Measurements from ENCODE around the gene CEACAM8. TPM values are rescaled to one million over a fixed set of nuclear protein-coding genes. Genes with fewer than 3 reads are reported as not detected.
A peak's percentile ranks its signal among the peaks of the same experiment; 100 is the strongest.

The CEACAM8 gene
- total RNA-seq, 1 experiment from 2014 or later: not detected

DNA sequence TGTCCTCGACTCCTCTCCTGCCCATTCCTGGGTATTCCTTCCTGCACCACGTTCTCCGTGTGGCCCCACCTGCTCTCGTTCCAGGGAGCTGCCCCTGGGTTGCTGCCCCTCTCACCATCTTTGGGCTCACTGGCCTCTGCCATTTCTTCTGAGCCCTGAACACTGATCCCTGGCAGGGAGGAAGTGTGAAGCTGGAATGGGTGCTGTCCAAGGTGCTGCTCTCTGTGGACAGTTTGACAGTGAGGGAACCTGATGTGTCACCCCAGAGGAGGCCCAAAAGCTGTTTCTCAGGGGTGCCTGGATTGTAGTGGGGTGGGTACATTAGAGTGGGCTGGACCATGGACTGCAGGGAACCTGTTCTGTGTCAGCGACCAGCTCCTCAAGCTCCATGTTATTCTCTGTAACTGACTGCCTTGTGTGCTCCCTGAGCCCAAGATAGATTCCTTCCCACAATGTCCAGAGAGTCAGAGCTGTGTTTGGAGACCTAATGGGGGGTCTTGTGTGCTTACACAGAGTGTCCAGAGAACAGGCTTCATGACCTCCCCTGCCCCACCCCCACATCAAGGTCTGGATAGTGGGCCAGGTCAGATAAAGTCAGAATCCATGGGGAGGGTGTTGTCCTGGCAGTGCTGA, 7.2 kb upstream of the CEACAM8 start:
- H3K79me1 ChIP-seq (ENCODE audit: insufficient read depth, low read depth, low read length, poor library complexity, severe bottlenecking): no peaks in the 10 kb centered on the region
- TF ChIP-seq, protein P1, sequence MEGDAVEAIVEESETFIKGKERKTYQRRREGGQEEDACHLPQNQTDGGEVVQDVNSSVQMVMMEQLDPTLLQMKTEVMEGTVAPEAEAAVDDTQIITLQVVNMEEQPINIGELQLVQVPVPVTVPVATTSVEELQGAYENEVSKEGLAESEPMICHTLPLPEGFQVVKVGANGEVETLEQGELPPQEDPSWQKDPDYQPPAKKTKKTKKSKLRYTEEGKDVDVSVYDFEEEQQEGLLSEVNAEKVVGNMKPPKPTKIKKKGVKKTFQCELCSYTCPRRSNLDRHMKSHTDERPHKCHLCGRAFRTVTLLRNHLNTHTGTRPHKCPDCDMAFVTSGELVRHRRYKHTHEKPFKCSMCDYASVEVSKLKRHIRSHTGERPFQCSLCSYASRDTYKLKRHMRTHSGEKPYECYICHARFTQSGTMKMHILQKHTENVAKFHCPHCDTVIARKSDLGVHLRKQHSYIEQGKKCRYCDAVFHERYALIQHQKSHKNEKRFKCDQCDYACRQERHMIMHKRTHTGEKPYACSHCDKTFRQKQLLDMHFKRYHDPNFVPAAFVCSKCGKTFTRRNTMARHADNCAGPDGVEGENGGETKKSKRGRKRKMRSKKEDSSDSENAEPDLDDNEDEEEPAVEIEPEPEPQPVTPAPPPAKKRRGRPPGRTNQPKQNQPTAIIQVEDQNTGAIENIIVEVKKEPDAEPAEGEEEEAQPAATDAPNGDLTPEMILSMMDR (conservative IDR thresholded peaks at IDR 0.05): no peak
- no peaks in the 10 kb centered on the region for H3K23me2 ChIP-seq (ENCODE audit: insufficient read length, low read depth, low read length, poor library complexity, severe bottlenecking)
- no CpG with 5 or more reads among the region's 5 CpGs for WGBS (ENCODE audit: extremely low coverage, insufficient read length, low lambda C conversion rate)
- H2BK20ac ChIP-seq (ENCODE audit: low read depth, low read length, poor library complexity, severe bottlenecking): no peak overlapping the region
- no peaks in the 10 kb centered on the region for H3K27me3 ChIP-seq (ENCODE audit: insufficient read depth, low read length)
- H3K27ac ChIP-seq (ENCODE audit: insufficient read length, low read depth, low read length): no peak overlapping the region
- H3K4ac ChIP-seq (ENCODE audit: low read depth, low read length): no peak overlapping the region
- H3K56ac ChIP-seq (ENCODE audit: insufficient read length, low read depth, low read length): no peak overlapping the region
- H2BK15ac ChIP-seq (ENCODE audit: low read depth, low read length): no peak overlapping the region
- no peaks in the 10 kb centered on the region for H3K4me1 ChIP-seq (ENCODE audit: insufficient read depth, low read length)
- no peak overlapping the region for H2BK5ac ChIP-seq (ENCODE audit: insufficient read length, low read length)
- no peak overlapping the region for H3K4me3 Mint-ChIP-seq
- H4K91ac ChIP-seq (ENCODE audit: insufficient read length, low read depth, low read length): no peak overlapping the region
- H3K9me3 ChIP-seq (ENCODE audit: control insufficient read depth, low read depth, low read length): no peaks in the 10 kb centered on the region
- no peak overlapping the region for H4K5ac ChIP-seq (ENCODE audit: insufficient read length, low read depth, low read length)
- no peak overlapping the region for H2BK12ac ChIP-seq (ENCODE audit: insufficient read length, low read depth, low read length)
- H4K20me1 ChIP-seq (ENCODE audit: control insufficient read depth, insufficient read depth, insufficient read length): no peaks in the 10 kb centered on the region
- peaks cover 13% of the 10 kb centered on the region for H3K27me3 Mint-ChIP-seq (ENCODE audit: low read depth)
- peak overlapping the region in 1 of 3 experiments; percentile 72; a peak in 1 of 7 replicates for H3K27ac Mint-ChIP-seq
- H2AFZ ChIP-seq (ENCODE audit: low read length): no peak overlapping the region
- no peak overlapping the region for H3K23ac ChIP-seq (ENCODE audit: insufficient read length, low read depth, low read length)
- H4K8ac ChIP-seq (replicated peaks; ENCODE audit: insufficient read length, low read depth, low read length): no peak overlapping the region
- peak; percentile 45 for DNase-seq
- H3T11ph ChIP-seq (ENCODE audit: low read length): no peak overlapping the region
- no peak overlapping the region for H3K9ac ChIP-seq (ENCODE audit: extremely low read depth, insufficient read length, low read length)
- H3K14ac ChIP-seq (ENCODE audit: insufficient read depth, low read length): no peak overlapping the region
- H2AK5ac ChIP-seq (ENCODE audit: insufficient read length, low read length): no peak overlapping the region
- peaks cover 10 to 85% of the 10 kb centered on the region in 2 experiments for H3K9me3 Mint-ChIP-seq
- H3K4me2 ChIP-seq (ENCODE audit: insufficient read depth, insufficient read length, low read length): no peak overlapping the region
- H2BK120ac ChIP-seq (ENCODE audit: low read depth, low read length, poor library complexity, severe bottlenecking): no peak overlapping the region
- no peaks in the 10 kb centered on the region; a peak in 1 of 7 replicates for H3K36me3 Mint-ChIP-seq (ENCODE audit: insufficient read depth in 1 of 3, low read depth in 3 of 3)
- H3K18ac ChIP-seq (ENCODE audit: insufficient read length, low read depth, low read length): no peak overlapping the region
- no peaks in the 10 kb centered on the region for H3K79me2 ChIP-seq (ENCODE audit: insufficient read depth, low read length)
- no peaks in the 10 kb centered on the region for H3K4me1 Mint-ChIP-seq

Measured in H9 (cell line).